Activated B cell treated with CpG ODN at 0.5 μM for 24 hours (primary cell): ENCODE data around the gene PODXL. TPM values are rescaled to one million over a fixed set of nuclear protein-coding genes. Genes with fewer than 3 reads are reported as not detected.

Source experiments
- ATAC-seq: fragments of 200-7000 bp; cut with Tn5 transposase; one replicate; pipeline ENCODE4 v1.10.0; 2021; ENCODE audit warnings: low read depth, mild to moderate bottlenecking, moderate library complexity
- CTCF ChIA-PET: fragments of 350-600 bp; sonication (Branson Sonifier 250); formaldehyde crosslinking; loops from one replicate; lab custom pipeline; 2021; ENCODE audit warnings: antibody characterized with exemption; lab: Charles Lee
- POLR2A ChIA-PET: fragments of 350-600 bp; sonication (Branson Sonifier 250); formaldehyde crosslinking; loops from one replicate; lab custom pipeline; 2021; ENCODE audit warnings: antibody characterized with exemption; lab: Charles Lee
- DNase-seq: peaks from one replicate; pipeline ENCODE4 v3.0.0; 2022
- H3K27ac Mint-ChIP-seq: one replicate; pipeline ENCODE4 v1.8.0; 2020; ENCODE audit warnings: mixed read lengths
- H3K27me3 Mint-ChIP-seq: one replicate; pipeline ENCODE4 v1.8.0; 2021; ENCODE audit warnings: mixed read lengths
- H3K36me3 Mint-ChIP-seq: one replicate; pipeline ENCODE4 v1.8.0; 2021; ENCODE audit warnings: low read depth, mixed read lengths
- H3K4me1 Mint-ChIP-seq: one replicate; pipeline ENCODE4 v1.8.0; 2021; ENCODE audit warnings: mixed read lengths
- H3K4me3 Mint-ChIP-seq: one replicate; pipeline ENCODE4 v1.8.0; 2020; ENCODE audit warnings: mild to moderate bottlenecking, mixed read lengths
- H3K9me3 Mint-ChIP-seq: one replicate; pipeline ENCODE4 v1.8.0; 2020; ENCODE audit warnings: mixed read lengths
- intact Hi-C: fragments of 100-400 bp; cut with micrococcal nuclease; formaldehyde crosslinking; loops from one replicate; pipeline ENCODE4 v1.15.1; 2024
- total RNA-seq: library from RNA; stranded (reverse); gene quantifications from 2 replicates; pipeline ENCODE4 v1.2.3, GENCODE V29; 2022
- TF ChIP-seq, protein P1 (sequence below): fragments of 200-600 bp; IDR thresholded peaks from one replicate; pipeline ENCODE4 v1.8.0; 2022; ENCODE audit warnings: antibody characterized with exemption, mild to moderate bottlenecking

PODXL gene
- total RNA-seq, 1 donor from 2014 or later = 1.4 TPM

DNA sequence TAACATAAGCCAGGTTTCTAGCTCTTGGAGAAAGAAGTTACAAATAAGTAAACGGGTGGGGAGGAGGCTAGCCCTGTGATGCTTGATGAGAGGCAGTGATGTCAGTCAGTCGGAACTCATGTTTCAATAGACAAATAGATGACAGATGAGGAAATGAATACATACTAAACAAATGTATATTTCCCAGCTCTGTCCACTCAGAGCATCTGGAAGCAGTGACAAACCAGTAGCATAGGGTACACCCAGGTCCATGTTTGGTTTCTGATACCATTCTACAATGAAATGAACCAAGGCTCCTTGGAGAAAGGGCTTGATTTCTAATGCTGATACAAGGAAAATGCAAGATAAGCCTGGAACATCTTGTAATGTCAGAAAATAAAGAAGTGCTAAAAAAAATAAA, 30.6 kb downstream of the PODXL start:
- Mint-ChIP-seq H3K27me3 (no peaks in the 10 kb centered on the region), H3K9me3 (no peaks in the 10 kb centered on the region), H3K36me3 (no peaks in the 10 kb centered on the region), H3K4me3 (no peak overlapping the region), H3K4me1 (peaks cover 9% of the 10 kb centered on the region), H3K27ac (no peak overlapping the region)
- DNase-seq (no peak), ATAC-seq (no peak)
- CTCF ChIA-PET = no interaction called here
- TF ChIP-seq, protein P1, sequence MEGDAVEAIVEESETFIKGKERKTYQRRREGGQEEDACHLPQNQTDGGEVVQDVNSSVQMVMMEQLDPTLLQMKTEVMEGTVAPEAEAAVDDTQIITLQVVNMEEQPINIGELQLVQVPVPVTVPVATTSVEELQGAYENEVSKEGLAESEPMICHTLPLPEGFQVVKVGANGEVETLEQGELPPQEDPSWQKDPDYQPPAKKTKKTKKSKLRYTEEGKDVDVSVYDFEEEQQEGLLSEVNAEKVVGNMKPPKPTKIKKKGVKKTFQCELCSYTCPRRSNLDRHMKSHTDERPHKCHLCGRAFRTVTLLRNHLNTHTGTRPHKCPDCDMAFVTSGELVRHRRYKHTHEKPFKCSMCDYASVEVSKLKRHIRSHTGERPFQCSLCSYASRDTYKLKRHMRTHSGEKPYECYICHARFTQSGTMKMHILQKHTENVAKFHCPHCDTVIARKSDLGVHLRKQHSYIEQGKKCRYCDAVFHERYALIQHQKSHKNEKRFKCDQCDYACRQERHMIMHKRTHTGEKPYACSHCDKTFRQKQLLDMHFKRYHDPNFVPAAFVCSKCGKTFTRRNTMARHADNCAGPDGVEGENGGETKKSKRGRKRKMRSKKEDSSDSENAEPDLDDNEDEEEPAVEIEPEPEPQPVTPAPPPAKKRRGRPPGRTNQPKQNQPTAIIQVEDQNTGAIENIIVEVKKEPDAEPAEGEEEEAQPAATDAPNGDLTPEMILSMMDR = no peak
- intact Hi-C loops = no loop called here
- POLR2A ChIA-PET = no interaction called here

DNA sequence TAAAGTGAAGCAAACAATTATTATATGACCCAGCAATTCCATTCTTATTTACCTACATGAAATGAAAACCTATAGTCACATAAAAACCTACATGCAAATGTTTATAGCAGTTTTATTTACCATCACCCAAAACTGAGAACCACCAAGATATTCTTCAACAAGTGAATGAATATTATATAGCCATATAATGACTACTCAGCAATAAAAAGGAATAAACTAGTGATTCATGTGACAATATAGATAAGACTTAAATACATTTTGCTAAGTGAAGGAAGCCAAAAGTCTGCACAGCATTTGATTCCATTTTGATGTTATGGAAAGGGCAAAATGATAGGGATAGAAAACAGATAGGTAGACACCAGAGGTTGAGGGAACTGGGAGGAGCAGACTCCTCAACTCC, 31.7 kb downstream of the PODXL start:
- DNase-seq (no peak), ATAC-seq (no peak)
- ChIA-PET POLR2A (no interaction called here), CTCF (no interaction called here)
- Mint-ChIP-seq H3K36me3 (no peaks in the 10 kb centered on the region), H3K27me3 (no peaks in the 10 kb centered on the region), H3K27ac (no peak overlapping the region), H3K4me3 (no peak overlapping the region), H3K4me1 (peaks cover 9% of the 10 kb centered on the region), H3K9me3 (no peaks in the 10 kb centered on the region)
- intact Hi-C loops = no loop called here
- TF ChIP-seq, protein P1 = no peak

DNA sequence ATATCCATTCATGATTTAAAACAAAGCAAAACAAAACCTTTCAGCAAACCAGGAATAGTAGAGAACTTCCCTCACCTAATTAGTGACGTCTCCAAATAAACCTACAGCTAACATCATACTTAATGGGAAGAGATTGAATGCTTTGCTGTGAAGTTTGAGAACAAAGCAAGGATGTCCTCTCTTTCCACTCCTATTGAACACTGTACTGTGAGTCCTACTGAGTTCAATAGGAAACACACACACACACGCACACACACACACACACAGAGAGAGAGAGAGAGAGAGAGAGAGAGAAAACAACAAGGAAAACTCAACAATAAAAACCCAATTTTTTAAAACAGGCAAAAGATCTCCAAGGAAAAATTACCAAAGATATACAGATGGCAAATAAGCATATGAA, 32.3 kb downstream of the PODXL start:
- Mint-ChIP-seq H3K36me3 (no peaks in the 10 kb centered on the region), H3K9me3 (no peaks in the 10 kb centered on the region), H3K27ac (no peak overlapping the region), H3K4me1 (peaks cover 9% of the 10 kb centered on the region), H3K4me3 (no peak overlapping the region), H3K27me3 (no peaks in the 10 kb centered on the region)
- TF ChIP-seq, protein P1 = no peak
- DNase-seq (no peak), ATAC-seq (no peak)
- intact Hi-C loops = no loop called here
- ChIA-PET POLR2A (no interaction called here), CTCF (no interaction called here)

GRCh38 chr7:131522325-131522930, 34.0 kb downstream of the PODXL start:
- ChIA-PET POLR2A (no interaction called here), CTCF (no interaction called here)
- H3K9me3 Mint-ChIP-seq = no peaks in the 10 kb centered on the region
- ATAC-seq (no peak), DNase-seq (no peak)
- H3K27me3 Mint-ChIP-seq = no peaks in the 10 kb centered on the region
- H3K4me3 Mint-ChIP-seq = no peak overlapping the region
- H3K4me1 Mint-ChIP-seq = peaks cover 7% of the 10 kb centered on the region
- TF ChIP-seq, protein P1 = no peak
- no peak overlapping the region for H3K27ac Mint-ChIP-seq
- intact Hi-C loops = no loop called here
- no peaks in the 10 kb centered on the region for H3K36me3 Mint-ChIP-seq

DNA sequence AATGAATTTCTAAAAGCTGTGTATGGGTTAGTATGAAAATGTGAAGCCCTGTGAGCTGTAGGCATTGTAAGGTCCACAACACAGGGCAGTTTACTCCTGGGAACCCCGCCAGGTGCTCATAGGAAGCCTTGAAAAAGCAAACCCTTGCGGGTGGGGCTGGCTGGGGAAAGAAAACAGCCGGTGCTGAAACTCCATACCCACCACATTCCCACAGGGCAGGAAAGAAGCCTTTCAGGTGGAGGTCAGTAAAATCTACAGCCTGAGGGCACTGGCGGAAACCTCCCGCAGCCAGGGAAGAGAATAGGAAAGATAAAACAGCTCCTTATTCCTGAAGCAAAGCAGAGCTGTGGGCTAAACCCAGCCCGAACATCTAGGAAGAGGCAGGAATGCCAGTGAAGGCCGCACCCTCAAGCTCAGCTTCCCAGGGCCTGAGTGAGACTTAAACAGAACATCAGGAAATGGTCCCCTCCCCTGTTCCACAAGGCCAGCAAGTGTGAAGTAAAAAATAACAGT, 34.7 kb downstream of the PODXL start:
- no peak for ATAC-seq
- intact Hi-C loops = no loop called here
- Mint-ChIP-seq H3K9me3 (no peaks in the 10 kb centered on the region), H3K27me3 (no peaks in the 10 kb centered on the region), H3K4me1 (peaks cover 4% of the 10 kb centered on the region), H3K27ac (no peak overlapping the region), H3K4me3 (no peak overlapping the region), H3K36me3 (no peaks in the 10 kb centered on the region)
- CTCF ChIA-PET = no interaction called here
- TF ChIP-seq, protein P1 = no peak
- POLR2A ChIA-PET = no interaction called here
- no peak for DNase-seq
